GM23338 (cell line): ENCODE data around the gene TEX9. TPM values are rescaled to one million over a fixed set of nuclear protein-coding genes. Genes with fewer than 3 reads are reported as not detected.

Experiments used
- ATAC-seq: fragments of 200-7000 bp; cut with Tn5 transposase; 3 replicates; pipeline ENCODE4 v1.9.1; 2020
- DNase-seq: peaks from one replicate; pipeline ENCODE4 v3.0.0-alpha.2; 2015; ENCODE audit warnings: low spot score
- H2AFZ ChIP-seq: fragments of 200-600 bp; sonication (generic); 2 replicates; pipeline ENCODE4 v1.8.0; 2016; ENCODE audit warnings: antibody characterized with exemption, mild to moderate bottlenecking, moderate library complexity
- H3F3A ChIP-seq: fragments of 200-600 bp; sonication (generic); replicated peaks from 2 replicates; pipeline ENCODE4 v1.8.0; 2017; ENCODE audit warnings: antibody characterized with exemption, mixed run types, low read depth
- H3K27ac ChIP-seq: fragments of 200-600 bp; sonication (generic); 2 replicates; pipeline ENCODE4 v1.6.1; 2016; ENCODE audit warnings: low read depth
- H3K27me3 ChIP-seq: fragments of 200-600 bp; sonication (generic); 2 replicates; pipeline ENCODE4 v1.8.0; 2016; ENCODE audit warnings: mild to moderate bottlenecking, mixed run types, moderate library complexity; ENCODE audit not compliant: insufficient read depth
- H3K36me3 ChIP-seq: fragments of 200-600 bp; sonication (generic); 2 replicates; pipeline ENCODE4 v1.8.0; 2016; ENCODE audit warnings: mild to moderate bottlenecking; ENCODE audit not compliant: insufficient read depth
- H3K4me1 ChIP-seq: fragments of 200-600 bp; sonication (generic); 2 replicates; pipeline ENCODE4 v1.8.0; 2016; ENCODE audit warnings: mild to moderate bottlenecking, moderate library complexity; ENCODE audit not compliant: insufficient read depth
- H3K4me2 ChIP-seq: fragments of 200-600 bp; sonication (generic); 2 replicates; pipeline ENCODE4 v1.7.1; 2017; ENCODE audit warnings: mixed run types
- H3K4me3 ChIP-seq: fragments of 200-600 bp; sonication (generic); 2 replicates; pipeline ENCODE4 v1.6.1; 2016; ENCODE audit warnings: mixed run types
- H3K79me2 ChIP-seq: fragments of 200-600 bp; sonication (generic); replicated peaks from 2 replicates; pipeline ENCODE4 v1.8.0; 2017; ENCODE audit warnings: mild to moderate bottlenecking; ENCODE audit not compliant: insufficient read depth
- H3K9me2 ChIP-seq: fragments of 200-600 bp; sonication (generic); 2 replicates; pipeline ENCODE4 v1.8.0; 2017; ENCODE audit not compliant: insufficient read depth
- H4K20me1 ChIP-seq: fragments of 200-600 bp; sonication (generic); replicated peaks from 2 replicates; pipeline ENCODE4 v1.8.0; 2017; ENCODE audit warnings: mild to moderate bottlenecking; ENCODE audit not compliant: insufficient read depth
- H3K27ac Mint-ChIP-seq: 2 replicates; pipeline ENCODE4 v1.8.0; 2020; ENCODE audit warnings: inconsistent platforms, mild to moderate bottlenecking, moderate library complexity, mixed read lengths
- H3K27me3 Mint-ChIP-seq: 3 replicates; pipeline ENCODE4 v1.8.0; 2022; ENCODE audit warnings: low read depth, mild to moderate bottlenecking, moderate library complexity, mixed read lengths, inconsistent platforms; ENCODE audit not compliant: insufficient read depth, poor library complexity
- H3K36me3 Mint-ChIP-seq: 3 replicates; pipeline ENCODE4 v1.8.0; 2021; ENCODE audit warnings: low read depth, mild to moderate bottlenecking, inconsistent platforms, moderate library complexity, mixed read lengths
- H3K4me1 Mint-ChIP-seq: 3 replicates; pipeline ENCODE4 v1.8.0; 2020; ENCODE audit warnings: mild to moderate bottlenecking, inconsistent platforms, mixed read lengths
- H3K4me3 Mint-ChIP-seq: 3 replicates; pipeline ENCODE4 v1.8.0; 2021; ENCODE audit warnings: moderate library complexity, mild to moderate bottlenecking, inconsistent platforms, mixed read lengths
- H3K9me3 Mint-ChIP-seq: 3 replicates; pipeline ENCODE4 v1.8.0; 2020; ENCODE audit warnings: moderate library complexity, mild to moderate bottlenecking, inconsistent platforms, mixed read lengths
- CREB1 ChIP-seq: fragments of 250-450 bp; sonication (Bioruptor Pico); IDR thresholded peaks from 2 replicates; pipeline ENCODE4 v1.5.0; 2020; ENCODE audit warnings: low read depth, mild to moderate bottlenecking, moderate library complexity
- EZH2 ChIP-seq: fragments of 200-600 bp; sonication (generic); IDR thresholded peaks from one replicate; pipeline ENCODE4 v1.8.0; 2017; ENCODE audit warnings: antibody characterized with exemption, mild to moderate bottlenecking, low read depth; ENCODE audit not compliant: unreplicated experiment
- EZH2phosphoT487 ChIP-seq: fragments of 200-600 bp; sonication (generic); IDR thresholded peaks from one replicate; pipeline ENCODE4 v1.8.1; 2018; ENCODE audit warnings: antibody characterized with exemption; ENCODE audit not compliant: unreplicated experiment
- JUNB ChIP-seq: IDR thresholded peaks from one replicate; pipeline ENCODE4 v1.6.1; 2016; ENCODE audit warnings: antibody characterized with exemption; ENCODE audit not compliant: unreplicated experiment
- NANOG ChIP-seq: IDR thresholded peaks from 2 replicates; pipeline ENCODE4 v1.6.1; 2016; ENCODE audit warnings: antibody characterized with exemption, borderline replicate concordance
- POLR2AphosphoS5 ChIP-seq: IDR thresholded peaks from 2 replicates; pipeline ENCODE4 v1.6.1; 2016; ENCODE audit warnings: antibody characterized with exemption, low read depth
- STAT1 ChIP-seq: IDR thresholded peaks from one replicate; pipeline ENCODE4 v1.6.1; 2016; ENCODE audit warnings: antibody characterized with exemption; ENCODE audit not compliant: unreplicated experiment
- ZNF114 ChIP-seq: fragments of 250-450 bp; sonication (Bioruptor Pico); IDR thresholded peaks from 2 replicates; pipeline ENCODE4 v1.5.0; 2020; ENCODE audit warnings: mild to moderate bottlenecking, moderate library complexity
- ZNF331 ChIP-seq: fragments of 250-450 bp; sonication (Bioruptor Pico); IDR thresholded peaks from 2 replicates; pipeline ENCODE4 v1.5.0; 2020; ENCODE audit warnings: low read depth, mild to moderate bottlenecking, moderate library complexity
- polyA plus RNA-seq: library from polyadenylated mRNA; unstranded; fragments of >200 nt; fragmentation: Nextera tagmentation; extraction: Ambion mirVana; gene quantifications from 2 replicates; pipeline ENCODE4 v1.2.1, GENCODE V29; 2016
- total RNA-seq: library from RNA; depleted of rRNA; stranded (reverse); fragments of >200 nt; shearing (Covaris generic); gene quantifications from 2 replicates; pipeline ENCODE4 v1.2.3, GENCODE V29; 2014
- TF ChIP-seq, protein P1 (sequence below), 2 experiments: fragments of 200-600 bp in 1 of 2; sonication (generic) in 1 of 2; conservative IDR thresholded peaks; 2 replicates each; pipeline versions ENCODE4 v1.5.1 to v1.6.1; 2016 to 2017; ENCODE audit warnings: antibody characterized with exemption in 2 of 2, low read depth in 2 of 2, mild to moderate bottlenecking in 2 of 2, moderate library complexity in 1 of 2
- TF ChIP-seq, protein P2 (sequence below): IDR thresholded peaks from one replicate; pipeline ENCODE4 v1.6.1; 2018; ENCODE audit warnings: antibody characterized with exemption; ENCODE audit not compliant: unreplicated experiment
- TF ChIP-seq, protein P3 (sequence below): fragments of 250-450 bp; sonication (Bioruptor Pico); IDR thresholded peaks from 2 replicates; pipeline ENCODE4 v1.5.0; 2020; ENCODE audit warnings: mild to moderate bottlenecking, moderate library complexity
- TF ChIP-seq, protein P4 (sequence below): IDR thresholded peaks from 2 replicates; pipeline ENCODE4 v1.6.1; 2016; ENCODE audit warnings: antibody characterized with exemption

TEX9 gene
- total and polyA plus RNA-seq, 2 experiments from 2014 or later, result 19.6 to 21.8 TPM

DNA sequence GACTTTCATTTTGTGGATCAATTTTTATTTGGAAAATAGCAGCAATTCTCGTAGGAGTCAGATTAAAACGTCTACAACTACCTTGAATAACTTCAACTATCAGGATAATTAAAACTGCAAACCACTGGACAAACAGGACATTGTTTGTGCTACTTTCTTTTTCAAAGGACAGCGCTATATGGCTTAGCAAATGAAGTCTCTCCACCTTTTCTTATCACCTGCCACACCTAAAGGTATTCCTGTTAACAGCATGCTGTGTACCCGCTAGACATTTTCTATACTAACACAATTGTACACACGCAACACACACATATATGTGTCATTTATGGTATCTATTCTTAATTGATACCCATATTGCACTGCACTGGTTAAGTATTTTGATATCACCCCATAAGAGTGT, 80.5 kb downstream of the TEX9 start:
- no peaks in the 10 kb centered on the region for H3K4me1 ChIP-seq
- H3F3A ChIP-seq, result no peaks in the 10 kb centered on the region
- H3K9me3 Mint-ChIP-seq, result peaks cover 5% of the 10 kb centered on the region; the same call in 1 of the 3 replicates
- peaks cover 22% of the 10 kb centered on the region; the same call in 2 of the 3 replicates for H3K36me3 Mint-ChIP-seq
- no peak overlapping the region for H3K27ac Mint-ChIP-seq
- no peaks in the 10 kb centered on the region for H4K20me1 ChIP-seq
- ATAC-seq (no peak), DNase-seq (no peak)
- H3K4me3 ChIP-seq, result no peak overlapping the region
- no peaks in the 10 kb centered on the region for H3K27me3 ChIP-seq
- H3K9me2 ChIP-seq, result no peaks in the 10 kb centered on the region
- no peak overlapping the region for H3K27ac ChIP-seq
- TF ChIP-seq ZNF114 (CRISPR knock-in tag) (no peak), POLR2AphosphoS5 (no peak), EZH2phosphoT487 (no peak), CREB1 (CRISPR knock-in tag) (no peak), NANOG (no peak), STAT1 (no peak), ZNF331 (CRISPR knock-in tag) (no peak), EZH2 (no peak), JUNB (no peak)
- TF ChIP-seq, protein P1, sequence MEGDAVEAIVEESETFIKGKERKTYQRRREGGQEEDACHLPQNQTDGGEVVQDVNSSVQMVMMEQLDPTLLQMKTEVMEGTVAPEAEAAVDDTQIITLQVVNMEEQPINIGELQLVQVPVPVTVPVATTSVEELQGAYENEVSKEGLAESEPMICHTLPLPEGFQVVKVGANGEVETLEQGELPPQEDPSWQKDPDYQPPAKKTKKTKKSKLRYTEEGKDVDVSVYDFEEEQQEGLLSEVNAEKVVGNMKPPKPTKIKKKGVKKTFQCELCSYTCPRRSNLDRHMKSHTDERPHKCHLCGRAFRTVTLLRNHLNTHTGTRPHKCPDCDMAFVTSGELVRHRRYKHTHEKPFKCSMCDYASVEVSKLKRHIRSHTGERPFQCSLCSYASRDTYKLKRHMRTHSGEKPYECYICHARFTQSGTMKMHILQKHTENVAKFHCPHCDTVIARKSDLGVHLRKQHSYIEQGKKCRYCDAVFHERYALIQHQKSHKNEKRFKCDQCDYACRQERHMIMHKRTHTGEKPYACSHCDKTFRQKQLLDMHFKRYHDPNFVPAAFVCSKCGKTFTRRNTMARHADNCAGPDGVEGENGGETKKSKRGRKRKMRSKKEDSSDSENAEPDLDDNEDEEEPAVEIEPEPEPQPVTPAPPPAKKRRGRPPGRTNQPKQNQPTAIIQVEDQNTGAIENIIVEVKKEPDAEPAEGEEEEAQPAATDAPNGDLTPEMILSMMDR (conservative IDR thresholded peaks at IDR 0.05; ENCODE audit: low read depth in 2 of 2), result no peak
- TF ChIP-seq, protein P2, sequence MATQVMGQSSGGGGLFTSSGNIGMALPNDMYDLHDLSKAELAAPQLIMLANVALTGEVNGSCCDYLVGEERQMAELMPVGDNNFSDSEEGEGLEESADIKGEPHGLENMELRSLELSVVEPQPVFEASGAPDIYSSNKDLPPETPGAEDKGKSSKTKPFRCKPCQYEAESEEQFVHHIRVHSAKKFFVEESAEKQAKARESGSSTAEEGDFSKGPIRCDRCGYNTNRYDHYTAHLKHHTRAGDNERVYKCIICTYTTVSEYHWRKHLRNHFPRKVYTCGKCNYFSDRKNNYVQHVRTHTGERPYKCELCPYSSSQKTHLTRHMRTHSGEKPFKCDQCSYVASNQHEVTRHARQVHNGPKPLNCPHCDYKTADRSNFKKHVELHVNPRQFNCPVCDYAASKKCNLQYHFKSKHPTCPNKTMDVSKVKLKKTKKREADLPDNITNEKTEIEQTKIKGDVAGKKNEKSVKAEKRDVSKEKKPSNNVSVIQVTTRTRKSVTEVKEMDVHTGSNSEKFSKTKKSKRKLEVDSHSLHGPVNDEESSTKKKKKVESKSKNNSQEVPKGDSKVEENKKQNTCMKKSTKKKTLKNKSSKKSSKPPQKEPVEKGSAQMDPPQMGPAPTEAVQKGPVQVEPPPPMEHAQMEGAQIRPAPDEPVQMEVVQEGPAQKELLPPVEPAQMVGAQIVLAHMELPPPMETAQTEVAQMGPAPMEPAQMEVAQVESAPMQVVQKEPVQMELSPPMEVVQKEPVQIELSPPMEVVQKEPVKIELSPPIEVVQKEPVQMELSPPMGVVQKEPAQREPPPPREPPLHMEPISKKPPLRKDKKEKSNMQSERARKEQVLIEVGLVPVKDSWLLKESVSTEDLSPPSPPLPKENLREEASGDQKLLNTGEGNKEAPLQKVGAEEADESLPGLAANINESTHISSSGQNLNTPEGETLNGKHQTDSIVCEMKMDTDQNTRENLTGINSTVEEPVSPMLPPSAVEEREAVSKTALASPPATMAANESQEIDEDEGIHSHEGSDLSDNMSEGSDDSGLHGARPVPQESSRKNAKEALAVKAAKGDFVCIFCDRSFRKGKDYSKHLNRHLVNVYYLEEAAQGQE, result no peak
- TF ChIP-seq, protein P3, sequence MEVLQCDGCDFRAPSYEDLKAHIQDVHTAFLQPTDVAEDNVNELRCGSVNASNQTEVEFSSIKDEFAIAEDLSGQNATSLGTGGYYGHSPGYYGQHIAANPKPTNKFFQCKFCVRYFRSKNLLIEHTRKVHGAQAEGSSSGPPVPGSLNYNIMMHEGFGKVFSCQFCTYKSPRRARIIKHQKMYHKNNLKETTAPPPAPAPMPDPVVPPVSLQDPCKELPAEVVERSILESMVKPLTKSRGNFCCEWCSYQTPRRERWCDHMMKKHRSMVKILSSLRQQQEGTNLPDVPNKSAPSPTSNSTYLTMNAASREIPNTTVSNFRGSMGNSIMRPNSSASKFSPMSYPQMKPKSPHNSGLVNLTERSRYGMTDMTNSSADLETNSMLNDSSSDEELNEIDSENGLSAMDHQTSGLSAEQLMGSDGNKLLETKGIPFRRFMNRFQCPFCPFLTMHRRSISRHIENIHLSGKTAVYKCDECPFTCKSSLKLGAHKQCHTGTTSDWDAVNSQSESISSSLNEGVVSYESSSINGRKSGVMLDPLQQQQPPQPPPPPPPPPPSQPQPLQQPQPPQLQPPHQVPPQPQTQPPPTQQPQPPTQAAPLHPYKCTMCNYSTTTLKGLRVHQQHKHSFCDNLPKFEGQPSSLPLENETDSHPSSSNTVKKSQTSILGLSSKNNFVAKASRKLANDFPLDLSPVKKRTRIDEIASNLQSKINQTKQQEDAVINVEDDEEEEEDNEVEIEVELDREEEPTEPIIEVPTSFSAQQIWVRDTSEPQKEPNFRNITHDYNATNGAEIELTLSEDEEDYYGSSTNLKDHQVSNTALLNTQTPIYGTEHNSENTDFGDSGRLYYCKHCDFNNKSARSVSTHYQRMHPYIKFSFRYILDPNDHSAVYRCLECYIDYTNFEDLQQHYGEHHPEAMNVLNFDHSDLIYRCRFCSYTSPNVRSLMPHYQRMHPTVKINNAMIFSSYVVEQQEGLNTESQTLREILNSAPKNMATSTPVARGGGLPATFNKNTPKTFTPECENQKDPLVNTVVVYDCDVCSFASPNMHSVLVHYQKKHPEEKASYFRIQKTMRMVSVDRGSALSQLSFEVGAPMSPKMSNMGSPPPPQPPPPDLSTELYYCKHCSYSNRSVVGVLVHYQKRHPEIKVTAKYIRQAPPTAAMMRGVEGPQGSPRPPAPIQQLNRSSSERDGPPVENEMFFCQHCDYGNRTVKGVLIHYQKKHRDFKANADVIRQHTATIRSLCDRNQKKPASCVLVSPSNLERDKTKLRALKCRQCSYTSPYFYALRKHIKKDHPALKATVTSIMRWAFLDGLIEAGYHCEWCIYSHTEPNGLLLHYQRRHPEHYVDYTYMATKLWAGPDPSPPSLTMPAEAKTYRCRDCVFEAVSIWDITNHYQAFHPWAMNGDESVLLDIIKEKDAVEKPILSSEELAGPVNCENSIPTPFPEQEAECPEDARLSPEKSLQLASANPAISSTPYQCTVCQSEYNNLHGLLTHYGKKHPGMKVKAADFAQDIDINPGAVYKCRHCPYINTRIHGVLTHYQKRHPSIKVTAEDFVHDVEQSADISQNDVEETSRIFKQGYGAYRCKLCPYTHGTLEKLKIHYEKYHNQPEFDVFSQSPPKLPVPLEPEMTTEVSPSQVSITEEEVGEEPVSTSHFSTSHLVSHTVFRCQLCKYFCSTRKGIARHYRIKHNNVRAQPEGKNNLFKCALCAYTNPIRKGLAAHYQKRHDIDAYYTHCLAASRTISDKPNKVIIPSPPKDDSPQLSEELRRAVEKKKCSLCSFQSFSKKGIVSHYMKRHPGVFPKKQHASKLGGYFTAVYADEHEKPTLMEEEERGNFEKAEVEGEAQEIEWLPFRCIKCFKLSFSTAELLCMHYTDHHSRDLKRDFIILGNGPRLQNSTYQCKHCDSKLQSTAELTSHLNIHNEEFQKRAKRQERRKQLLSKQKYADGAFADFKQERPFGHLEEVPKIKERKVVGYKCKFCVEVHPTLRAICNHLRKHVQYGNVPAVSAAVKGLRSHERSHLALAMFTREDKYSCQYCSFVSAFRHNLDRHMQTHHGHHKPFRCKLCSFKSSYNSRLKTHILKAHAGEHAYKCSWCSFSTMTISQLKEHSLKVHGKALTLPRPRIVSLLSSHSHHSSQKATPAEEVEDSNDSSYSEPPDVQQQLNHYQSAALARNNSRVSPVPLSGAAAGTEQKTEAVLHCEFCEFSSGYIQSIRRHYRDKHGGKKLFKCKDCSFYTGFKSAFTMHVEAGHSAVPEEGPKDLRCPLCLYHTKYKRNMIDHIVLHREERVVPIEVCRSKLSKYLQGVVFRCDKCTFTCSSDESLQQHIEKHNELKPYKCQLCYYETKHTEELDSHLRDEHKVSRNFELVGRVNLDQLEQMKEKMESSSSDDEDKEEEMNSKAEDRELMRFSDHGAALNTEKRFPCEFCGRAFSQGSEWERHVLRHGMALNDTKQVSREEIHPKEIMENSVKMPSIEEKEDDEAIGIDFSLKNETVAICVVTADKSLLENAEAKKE, result no peak
- TF ChIP-seq, protein P4, sequence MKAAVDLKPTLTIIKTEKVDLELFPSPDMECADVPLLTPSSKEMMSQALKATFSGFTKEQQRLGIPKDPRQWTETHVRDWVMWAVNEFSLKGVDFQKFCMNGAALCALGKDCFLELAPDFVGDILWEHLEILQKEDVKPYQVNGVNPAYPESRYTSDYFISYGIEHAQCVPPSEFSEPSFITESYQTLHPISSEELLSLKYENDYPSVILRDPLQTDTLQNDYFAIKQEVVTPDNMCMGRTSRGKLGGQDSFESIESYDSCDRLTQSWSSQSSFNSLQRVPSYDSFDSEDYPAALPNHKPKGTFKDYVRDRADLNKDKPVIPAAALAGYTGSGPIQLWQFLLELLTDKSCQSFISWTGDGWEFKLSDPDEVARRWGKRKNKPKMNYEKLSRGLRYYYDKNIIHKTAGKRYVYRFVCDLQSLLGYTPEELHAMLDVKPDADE, result no peak
- H3K4me1 Mint-ChIP-seq, result no peaks in the 10 kb centered on the region
- H3K79me2 ChIP-seq, result no peaks in the 10 kb centered on the region
- no peaks in the 10 kb centered on the region for H3K27me3 Mint-ChIP-seq
- no peak overlapping the region for H3K4me3 Mint-ChIP-seq
- H2AFZ ChIP-seq, result no peak overlapping the region
- no peaks in the 10 kb centered on the region for H3K36me3 ChIP-seq
- no peak overlapping the region for H3K4me2 ChIP-seq
